Stimulated activated CD8-positive, alpha-beta memory T cell treated with anti-CD3 and anti-CD28 coated beads, Interleukin-7, amount 100 ng/mL, for 24 hours (primary cell): ENCODE data around the gene IKBKE.
"Not testable (repeated sequence)": the region's sequence is repeated elsewhere in the genome, so short reads cannot be mapped to it uniquely, and the experiment has no call there.

Source experiments
- DNase-seq: peaks from one replicate; pipeline ENCODE4 v3.0.0-alpha.2; 2020; ENCODE audit warnings: low read depth

Gene IKBKE

DNA sequence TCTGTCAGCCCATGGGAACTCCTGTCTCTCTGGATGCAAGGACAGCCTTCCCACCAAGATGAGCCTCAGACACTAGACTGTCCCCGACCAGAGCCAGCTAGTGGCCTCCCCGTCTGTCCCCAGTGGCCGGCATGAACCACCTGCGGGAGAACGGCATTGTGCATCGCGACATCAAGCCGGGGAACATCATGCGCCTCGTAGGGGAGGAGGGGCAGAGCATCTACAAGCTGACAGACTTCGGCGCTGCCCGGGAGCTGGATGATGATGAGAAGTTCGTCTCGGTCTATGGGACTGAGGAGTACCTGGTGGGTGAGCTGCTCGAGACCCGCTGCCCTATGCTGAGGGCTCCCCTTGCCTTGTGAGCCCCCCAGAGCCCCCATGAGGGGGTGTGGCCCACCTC lies 5.8 kb downstream of the IKBKE start:
- DNase-seq: no peak

DNA sequence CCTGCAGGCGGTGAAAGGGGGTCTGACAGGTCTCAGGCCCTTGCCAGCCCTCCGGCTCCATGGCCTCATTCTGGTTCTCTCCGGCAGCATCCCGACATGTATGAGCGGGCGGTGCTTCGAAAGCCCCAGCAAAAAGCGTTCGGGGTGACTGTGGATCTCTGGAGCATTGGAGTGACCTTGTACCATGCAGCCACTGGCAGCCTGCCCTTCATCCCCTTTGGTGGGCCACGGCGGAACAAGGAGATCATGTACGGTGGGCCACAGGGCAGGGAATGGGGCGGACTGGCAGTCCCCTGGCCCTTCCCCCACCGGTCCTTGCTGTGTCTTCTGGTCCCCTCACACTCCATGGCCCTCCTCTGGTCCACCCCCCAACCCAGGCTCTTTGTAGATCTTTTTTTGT lies 6.3 kb downstream of the IKBKE start:
- no peak for DNase-seq

DNA sequence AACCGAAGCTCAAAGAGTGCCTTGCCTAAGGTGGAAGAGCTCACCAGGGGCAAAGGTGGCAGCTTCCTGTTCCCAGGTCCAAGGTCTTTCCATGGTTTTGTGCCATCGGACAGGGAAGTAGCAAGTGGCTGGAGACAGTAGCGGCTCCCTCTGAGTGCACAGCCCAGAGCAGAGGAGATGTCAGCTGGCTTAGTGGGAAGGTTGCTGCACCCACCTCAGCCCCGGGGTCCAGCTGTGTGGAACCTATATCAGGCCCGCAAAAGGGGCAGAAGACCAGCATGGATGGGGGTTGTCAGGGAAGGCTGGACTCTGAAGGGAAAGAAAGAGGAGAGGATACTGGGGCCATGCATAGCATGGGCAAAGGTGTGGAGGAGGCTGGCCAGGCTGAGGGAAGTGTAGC lies 6.8 kb downstream of the IKBKE start:
- DNase-seq: no peak

- DNase-seq: no peak
Observed at GRCh38 chr1:206477581-206478380, 7.5 kb downstream of the IKBKE start.

DNA sequence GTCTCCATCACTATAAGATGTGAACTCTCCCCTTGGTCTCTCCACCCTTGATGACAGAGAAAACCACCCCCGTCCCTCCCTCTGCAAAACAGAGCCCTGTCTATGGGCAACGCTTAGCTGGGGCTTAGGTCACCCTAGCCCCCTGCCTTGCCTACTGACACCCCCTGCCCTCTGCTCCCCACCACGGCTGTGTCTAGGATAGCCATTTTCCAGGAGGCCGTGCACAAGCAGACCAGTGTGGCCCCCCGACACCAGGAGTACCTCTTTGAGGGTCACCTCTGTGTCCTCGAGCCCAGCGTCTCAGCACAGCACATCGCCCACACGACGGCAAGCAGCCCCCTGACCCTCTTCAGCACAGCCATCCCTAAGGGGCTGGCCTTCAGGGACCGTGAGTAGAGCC lies 8.5 kb downstream of the IKBKE start:
- DNase-seq: no peak

DNA sequence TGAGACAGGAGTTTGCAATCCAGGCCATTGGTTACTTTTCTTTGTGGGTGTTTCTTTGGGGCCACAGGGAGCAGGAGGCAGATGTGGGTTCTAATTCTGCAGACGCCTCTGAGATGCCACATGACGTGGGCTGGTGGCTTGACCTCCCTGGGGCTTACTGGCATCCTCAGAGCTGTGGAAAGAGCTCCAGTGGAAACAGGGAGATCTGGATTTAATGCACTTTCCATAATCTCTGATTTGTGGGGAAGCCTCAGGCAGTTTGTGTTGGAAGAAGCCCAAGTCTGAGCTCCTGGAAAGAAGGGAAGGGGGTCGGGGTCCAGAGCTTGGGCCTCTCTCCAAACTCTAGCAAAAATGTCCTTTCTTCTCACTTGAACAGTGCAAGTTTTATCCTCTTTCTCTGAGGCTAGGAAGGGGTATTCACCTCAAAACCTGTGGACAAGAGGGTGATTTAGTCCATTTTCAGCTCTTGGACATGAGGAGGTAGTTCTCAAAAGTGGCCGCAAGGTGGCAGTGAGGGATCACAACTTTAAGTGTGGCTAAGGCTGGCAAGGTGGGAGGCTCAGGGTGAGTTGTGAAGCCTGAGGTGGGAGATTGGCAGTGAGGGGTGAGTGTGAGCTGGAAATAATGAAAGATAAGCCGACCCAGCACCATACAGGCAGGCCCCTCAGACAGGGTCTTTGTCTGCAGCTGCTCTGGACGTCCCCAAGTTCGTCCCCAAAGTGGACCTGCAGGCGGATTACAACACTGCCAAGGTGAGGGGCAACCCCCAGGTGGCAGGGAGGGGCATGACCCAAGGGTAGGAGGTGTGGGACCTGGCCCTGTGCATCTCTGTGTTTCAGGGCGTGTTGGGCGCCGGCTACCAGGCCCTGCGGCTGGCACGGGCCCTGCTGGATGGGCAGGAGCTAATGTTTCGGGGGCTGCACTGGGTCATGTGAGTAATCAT lies 9.2 kb downstream of the IKBKE start:
- DNase-seq: peak; percentile 47

DNA sequence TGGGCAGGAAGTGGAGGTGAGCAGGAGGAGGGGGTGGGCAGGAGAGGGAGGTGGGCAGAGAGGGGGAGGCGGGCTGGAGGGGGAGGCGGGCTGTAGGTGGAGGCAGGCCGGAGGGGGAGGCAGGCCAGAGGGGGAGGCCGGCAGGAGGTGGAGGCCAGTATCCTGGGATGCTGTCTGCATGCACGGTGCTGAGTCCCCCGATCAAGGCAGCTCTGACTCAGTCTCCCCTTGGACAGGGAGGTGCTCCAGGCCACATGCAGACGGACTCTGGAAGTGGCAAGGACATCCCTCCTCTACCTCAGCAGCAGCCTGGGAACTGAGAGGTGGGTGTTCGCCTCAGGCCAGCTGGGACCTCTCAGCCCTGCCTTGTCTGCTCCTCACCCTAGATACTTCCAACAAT lies 9.9 kb downstream of the IKBKE start:
- no peak for DNase-seq

DNA sequence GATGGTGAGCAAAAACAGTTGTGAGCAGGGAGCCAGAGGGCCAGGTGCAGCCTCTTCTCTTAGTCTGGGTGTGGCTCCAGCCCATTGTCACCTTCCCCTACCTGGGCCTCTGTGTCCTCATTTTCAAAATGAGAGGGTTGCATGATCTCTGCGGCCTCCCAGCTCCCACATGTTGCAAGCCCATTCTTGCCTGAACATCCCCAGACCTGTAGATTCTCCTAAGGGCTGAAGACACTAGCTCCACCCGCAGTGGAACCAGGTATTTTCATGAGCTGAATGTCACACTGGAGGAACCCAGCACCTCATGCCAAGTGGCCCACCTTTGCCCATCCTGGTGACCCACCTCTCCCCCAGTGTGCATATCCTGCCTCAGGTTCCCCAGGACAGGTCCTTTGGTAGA lies 12.3 kb downstream of the IKBKE start:
- no peak for DNase-seq

DNA sequence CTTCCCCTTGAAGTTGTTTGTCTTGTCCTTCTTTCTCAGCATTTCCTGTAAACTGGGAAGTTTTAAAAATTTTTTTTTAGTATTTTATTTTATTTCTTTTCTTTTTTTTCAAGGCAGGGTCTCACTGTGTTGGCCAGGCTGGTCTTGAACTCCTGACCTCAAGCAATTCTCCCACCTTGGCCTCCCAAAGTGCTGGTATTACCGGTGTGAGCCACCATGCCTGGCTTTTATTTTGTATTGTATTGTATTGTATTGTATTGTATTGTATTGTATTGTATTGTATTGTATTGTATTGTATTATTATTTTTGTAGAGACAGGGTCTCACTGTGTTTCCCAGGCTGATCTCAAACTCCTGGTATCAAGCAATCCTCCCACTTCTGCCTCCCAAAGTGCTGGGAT lies 13.6 kb downstream of the IKBKE start:
- not testable (repeated sequence) for DNase-seq

DNA sequence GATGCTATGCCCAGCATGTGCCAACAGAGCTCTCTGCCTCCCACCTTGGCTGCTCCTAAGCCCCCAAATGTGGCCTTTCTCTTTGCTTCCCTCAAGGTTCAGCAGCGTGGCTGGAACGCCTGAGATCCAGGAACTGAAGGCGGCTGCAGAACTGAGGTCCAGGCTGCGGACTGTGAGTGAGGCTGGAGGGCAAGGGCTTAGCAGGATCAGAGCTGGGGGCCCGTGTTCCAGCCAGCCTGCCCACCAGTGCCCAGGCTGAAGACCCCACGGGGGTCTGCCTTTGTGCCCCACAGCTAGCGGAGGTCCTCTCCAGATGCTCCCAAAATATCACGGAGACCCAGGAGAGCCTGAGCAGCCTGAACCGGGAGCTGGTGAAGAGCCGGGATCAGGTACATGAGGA lies 14.6 kb downstream of the IKBKE start:
- no peak for DNase-seq

- DNase-seq: no peak
Observed at GRCh38 chr1:206486995-206487788, 16.9 kb downstream of the IKBKE start.

- no peak for DNase-seq
Observed at GRCh38 chr1:206487970-206488369, 17.7 kb downstream of the IKBKE start.

GRCh38 chr1:206488466-206488865 lies 18.2 kb downstream of the IKBKE start:
- DNase-seq: no peak

GRCh38 chr1:206489980-206490770 lies 19.9 kb downstream of the IKBKE start:
- DNase-seq: peak; percentile 61

DNA sequence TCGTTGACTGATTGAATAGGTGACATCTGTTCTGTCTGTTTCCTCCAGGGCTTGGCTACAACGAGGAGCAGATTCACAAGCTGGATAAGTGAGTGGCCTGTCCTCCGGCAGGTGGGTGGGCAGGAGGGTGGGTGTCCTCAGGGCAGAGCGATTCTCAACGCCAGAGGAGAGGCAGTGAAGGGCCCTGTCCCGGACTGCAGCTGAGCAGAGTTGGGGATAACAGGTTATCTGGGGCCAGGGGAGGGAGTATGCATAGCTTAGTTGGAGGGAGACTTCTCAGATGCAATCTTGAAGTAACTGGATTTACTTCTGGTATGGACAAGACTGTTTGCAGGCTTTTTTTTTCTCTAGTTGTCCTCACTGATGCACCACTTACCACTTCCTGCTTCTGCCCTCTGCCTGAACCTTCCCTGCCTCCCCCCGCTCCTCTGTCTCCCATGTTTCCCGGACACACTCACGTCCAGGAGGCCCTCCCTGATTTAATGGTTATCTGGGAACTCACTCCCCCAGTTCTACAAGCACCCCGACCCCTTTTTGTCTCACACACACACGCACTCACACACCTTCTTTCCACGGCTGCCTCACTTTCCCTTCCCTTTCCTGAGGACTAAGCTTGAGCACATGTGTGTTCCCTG lies 20.6 kb downstream of the IKBKE start:
- no peak for DNase-seq

DNA sequence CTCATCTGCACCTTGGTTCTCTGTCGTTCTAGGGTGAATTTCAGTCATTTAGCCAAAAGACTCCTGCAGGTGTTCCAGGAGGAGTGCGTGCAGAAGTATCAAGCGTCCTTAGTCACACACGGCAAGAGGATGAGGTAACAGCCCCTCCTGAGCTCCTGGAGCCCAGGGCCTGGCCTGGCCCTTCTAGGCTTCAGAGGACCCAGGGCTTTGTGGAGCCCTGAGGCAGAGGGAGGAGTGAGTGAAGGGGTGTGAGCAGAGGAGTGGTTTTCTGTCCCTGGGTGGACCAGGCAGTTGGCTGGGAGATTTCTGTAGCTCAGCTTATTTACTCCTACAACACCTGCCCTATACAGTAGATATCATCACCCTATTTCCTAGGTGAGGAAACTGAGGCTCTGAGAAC lies 21.3 kb downstream of the IKBKE start:
- DNase-seq: no peak

DNA sequence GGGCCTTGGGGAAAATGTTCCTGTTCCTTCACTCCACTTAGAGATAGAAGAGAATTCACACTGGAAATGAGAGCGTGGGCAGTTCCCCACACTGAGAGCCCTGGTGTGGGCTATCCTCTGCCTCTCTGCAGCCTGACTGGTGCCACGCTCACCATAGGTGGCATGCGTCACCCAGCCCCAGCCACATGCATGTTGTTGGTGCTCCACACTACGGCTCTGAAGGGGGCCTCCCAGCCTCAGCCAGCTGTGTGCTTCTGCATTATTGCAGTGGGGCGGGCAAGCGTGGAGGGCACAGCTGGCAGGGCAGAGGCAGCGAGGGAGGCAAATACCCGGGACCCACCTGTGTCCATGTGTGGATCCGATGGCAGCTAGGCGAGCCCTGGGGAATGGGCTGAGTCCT lies 22.3 kb downstream of the IKBKE start:
- DNase-seq: no peak

DNA sequence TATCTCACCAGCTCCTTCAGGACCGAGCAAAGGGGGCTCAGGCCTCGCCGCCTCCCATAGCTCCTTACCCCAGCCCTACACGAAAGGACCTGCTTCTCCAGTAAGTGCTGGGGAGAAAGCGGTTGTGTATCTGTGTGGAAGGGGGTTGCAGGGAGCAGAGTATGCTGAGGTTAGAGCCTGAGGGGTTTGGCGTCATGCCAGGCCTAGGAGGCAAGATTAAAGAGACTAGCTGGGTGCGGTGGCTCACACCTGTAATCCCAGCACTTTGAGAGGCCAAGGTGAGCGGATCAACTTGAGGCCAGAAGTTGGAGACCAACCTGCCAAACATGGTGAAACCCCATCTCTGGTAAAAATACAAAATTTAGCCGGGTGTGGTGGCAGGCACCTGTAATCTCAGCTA lies 23.0 kb downstream of the IKBKE start:
- DNase-seq: no peak

GRCh38 chr1:206495011-206495461 lies 24.8 kb downstream of the IKBKE start:
- no peak for DNase-seq

DNA sequence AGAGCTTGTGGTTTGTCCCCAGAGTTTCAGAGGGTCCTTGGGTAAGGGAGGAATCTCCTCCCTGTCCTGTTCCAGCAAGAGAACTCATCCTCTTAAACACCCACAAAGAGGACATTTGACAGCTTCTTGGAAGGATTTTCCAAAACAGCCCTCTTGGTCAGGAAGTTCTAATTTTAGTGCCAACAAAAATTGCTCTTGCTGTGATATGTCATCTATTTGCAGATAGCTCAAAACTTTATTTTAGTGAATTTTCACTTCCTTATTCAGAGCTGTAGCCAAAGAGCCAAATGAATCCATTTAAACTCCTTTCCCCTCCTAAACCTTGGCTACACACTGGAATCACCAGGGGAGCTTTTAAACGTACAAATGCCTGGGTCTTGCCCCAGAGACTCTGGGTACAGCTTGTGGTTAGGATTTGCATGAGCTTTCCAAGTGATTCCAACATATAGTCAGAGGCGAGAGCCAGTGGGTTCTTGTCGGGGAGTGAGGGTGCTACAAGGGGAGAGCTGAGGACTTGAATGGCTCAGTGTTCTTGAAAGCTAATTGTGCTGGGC lies 25.3 kb downstream of the IKBKE start:
- no peak for DNase-seq
